NCI-H524 (cell line): Measurements from ENCODE around the gene TBX18.
A peak's percentile ranks its signal among the peaks of the same experiment; 100 is the strongest.

Experiments used
- DNase-seq, 2 experiments: peaks; one replicate each; lab custom pipeline; 2025; lab: John Stamatoyannopoulos, UW

The TBX18 gene

DNA sequence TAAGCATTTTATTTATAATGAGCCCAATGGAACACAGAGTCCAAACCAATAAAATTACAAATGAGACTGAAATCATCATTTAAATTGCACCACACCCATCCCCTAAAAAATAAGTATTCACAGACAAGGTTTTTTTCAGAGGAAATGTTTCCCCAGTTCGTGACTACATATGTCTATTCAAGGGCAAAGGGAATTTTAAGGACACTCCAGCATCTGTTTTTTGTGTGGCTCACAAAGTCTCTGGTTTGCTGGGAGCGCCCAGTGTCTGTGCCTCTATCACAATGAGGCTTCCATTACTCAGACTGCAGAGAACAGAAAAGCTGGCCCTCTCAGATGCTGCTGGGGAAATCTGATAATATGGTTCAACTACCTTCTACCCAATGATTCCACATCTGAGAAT is 16.0 kb downstream of the TBX18 start:
- DNase-seq: no peak

DNA sequence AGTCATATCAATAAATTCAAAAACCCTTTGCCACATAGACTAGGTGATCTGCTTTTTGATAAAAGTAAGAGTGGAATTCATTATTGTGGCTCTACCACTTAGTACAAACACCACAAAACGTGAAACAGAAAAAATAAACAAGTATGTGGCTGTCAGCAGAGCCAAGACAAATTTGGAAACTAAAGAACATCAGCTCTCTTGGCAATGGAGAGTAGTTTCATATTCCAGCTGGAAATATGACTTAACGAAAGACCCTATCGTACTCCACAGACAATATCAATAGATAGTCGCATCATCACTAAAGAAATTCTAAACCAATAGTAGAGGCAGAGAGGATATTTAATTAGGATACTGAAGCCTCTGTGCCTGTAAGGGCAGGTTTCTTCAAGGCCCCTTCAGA is 20.8 kb downstream of the TBX18 start:
- DNase-seq: no peak

DNA sequence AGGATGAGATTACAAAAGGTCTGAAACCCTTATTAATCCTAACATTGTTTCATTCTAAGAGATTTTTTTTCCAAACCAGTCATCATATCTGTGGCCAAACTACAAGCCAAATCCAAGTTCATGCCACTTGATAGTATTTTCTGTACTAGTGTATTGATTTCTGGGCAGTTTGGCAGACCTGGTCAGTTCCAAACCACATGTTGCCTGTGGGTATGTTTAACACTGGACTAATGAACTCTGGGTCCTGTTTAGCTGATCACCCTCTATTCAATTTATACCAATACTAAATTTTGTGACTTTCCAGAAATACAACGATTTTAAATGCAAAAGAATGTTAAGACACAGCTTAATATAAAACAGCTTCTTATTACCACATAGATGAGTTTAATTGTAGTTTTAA is 24.0 kb downstream of the TBX18 start:
- no peak for DNase-seq

DNA sequence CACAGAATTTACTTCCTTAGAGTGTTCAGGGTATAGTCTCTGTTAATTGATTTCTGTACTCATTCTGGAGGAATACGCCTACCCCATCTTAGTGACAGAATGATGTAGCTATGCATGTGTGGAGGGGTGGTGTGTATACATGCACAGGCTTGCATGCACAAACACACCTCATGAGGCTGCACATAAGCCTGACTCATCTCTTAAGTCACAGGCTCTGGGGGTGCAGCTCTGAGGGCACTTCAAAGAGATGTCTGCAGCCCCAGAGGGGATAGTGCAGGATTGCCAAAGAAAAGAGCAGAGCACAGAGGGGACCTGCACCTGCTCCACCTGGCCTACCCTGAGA is 24.6 kb downstream of the TBX18 start:
- DNase-seq: no peak

DNA sequence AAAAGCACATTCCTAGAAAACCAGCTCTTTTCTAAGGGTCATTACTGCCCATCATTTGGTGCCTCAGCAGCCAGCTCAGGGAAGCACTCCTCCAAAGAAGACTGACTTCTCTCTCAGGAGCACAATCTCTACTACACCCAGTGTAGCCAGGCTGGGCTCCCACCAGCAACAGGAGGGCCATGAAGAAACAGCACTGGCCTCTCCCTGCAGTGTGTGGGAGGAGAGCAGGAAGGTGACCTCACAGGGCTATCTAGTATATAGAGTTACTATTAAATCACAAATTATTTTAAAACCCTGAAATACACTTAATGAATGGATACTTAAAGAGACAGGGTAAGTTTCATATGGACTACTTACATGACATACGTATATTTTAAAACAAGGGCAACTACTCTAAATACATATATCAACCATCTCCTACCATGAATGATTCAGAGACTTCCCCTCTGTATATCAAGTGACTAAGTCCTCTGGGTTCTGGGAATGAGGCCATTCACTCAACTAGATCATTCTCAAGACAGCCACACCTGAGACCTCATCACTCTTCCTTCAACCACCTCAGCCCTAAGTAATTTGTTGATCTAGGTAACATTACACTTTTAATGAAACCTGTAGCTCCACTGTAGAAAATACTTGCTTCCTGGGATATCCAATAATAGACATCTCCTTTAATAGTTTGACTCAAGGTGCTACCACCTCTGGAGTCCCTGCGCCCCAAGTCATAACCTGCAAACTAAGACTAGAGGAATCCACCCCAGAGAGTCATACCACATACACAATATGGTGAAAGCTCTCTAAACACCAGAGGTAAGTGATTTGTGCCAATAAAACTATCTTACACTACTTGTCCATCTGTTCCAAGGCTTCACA is 25.2 kb downstream of the TBX18 start:
- DNase-seq: no peak

DNA sequence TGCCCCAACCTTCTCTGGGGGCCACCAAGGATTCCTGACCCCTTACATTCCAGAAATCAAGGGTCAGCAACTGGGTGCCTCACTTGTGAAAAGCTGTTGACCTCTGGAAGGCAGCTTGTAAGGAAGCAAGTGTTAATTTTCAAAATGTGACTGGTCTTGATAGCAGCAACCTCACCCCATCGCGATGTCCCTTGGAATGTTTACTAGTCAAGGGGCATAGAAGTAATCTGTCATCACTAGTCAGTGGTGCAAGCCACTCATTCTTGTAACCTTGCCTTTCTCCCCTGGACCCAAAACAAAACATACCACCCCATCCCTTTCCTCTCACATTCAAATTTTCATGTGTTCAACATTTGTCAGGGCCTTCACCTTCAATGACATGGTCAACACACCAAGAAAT is 30.5 kb downstream of the TBX18 start:
- DNase-seq: no peak

DNA sequence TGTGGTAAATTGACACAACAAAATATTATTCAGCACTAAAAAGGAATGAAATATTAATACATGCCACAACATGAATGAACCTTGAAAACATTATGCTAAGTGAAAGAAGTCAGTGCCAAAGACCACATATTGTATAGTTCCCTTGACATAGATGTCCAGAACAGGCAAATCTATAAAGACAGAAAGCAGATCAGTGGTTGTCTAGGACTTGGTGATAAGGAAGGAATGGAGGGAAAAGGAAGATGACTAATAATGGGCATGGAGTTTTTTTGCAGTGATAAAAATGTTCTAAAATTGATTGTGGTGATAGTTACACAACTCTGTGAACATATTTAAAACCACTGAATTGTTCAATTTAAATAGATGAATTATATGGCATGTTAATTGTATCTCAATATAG is 32.5 kb downstream of the TBX18 start:
- no peak for DNase-seq

DNA sequence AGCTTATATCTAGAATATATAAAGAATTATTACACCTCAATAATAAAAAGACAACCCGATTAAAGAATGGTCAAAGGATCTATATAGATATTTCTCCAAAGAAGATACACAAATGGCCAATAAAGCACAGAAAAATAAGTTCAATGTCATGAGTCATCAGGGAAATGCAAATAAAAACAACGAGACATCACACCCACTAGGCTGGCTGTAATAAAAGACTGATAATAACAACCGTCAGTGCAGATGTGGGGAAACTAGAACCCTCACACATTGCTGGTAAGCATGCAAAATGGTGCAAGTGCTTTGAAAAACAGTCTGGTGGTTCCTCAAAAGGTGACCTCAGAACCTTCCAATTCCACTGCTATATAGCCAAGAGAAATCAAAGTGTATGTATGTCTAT is 33.0 kb downstream of the TBX18 start:
- no peak for DNase-seq

DNA sequence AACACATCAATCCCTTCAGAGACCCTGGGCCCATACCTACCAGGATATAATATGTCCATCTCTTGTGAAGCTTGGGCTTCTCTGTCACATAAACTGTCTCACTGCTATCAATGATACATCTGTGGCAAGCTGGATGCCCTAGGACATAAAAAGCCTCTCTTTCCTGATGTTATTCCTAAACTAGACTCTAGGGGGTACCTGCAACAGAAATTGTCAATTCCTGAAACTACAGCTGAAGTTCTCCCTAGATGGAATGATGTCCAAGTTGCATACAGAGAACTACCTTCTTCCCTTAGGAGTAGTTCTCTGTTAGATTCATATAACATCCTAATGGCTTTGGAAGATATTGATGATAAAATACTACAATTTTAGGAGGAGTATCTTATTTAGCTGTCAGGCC is 35.8 kb downstream of the TBX18 start:
- peak in 1 of 2 experiments; percentile 11 for DNase-seq

DNA sequence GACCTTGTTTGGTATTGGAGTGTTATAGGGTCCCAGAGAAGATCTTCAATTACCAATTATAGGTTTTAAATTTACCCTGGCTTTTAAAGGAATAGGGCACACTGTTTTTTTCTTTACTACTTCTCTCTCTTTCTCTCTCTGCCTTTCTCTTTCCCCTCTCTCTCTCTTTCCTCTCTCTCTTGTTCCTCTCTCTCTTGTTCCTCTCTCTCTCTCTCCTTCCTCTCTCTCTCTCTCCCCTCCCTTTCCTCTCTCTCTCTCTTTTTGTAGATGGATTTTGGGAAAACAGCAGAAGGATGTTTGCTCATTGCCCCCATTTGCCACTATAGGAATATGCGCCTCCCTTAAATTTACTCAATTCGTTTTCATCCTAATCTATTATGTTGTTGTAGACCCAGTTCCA is 45.2 kb downstream of the TBX18 start:
- no peak for DNase-seq

DNA sequence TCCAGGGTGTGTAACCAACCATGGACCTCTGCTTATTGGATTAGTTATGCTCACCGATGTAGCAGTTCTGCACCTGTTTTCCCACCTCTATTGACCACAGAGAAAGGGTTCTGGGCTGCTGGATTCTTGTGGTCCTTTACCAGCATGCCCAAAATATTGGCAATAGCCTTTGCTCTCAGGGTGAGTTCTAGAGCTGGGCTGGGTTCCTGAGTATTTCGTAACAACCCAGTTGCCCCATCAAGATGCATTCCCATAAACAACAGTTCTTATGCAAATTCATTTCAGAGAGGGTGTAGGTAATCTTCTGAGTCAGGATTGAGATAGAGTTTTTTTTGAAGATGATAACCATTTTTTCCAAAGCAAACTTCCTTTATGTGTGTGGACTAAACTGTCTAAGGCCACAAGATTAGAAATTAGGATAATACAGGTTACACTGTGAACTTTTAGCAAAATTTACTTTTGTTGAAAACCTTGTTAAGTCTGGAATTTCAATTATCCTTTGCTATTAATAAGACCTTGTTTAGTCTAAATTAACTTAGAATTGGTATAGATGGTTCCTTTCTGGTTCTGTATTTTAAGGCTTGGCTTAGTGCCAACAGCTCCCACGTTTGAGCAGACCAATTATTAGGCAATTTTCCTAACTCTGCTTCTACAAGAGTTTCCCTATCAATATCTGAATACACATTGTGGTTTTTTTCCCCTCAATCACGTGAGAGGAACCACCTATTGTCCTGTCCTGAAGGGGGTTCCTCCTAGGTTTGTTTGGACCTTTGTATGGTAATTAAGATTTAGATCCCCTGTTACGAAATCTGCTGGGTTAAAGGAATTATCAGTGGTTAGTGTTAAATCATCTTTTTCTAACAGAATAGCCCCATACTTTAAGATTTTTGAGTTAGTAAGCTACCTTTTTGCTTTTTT is 46.1 kb downstream of the TBX18 start:
- DNase-seq: no peak

DNA sequence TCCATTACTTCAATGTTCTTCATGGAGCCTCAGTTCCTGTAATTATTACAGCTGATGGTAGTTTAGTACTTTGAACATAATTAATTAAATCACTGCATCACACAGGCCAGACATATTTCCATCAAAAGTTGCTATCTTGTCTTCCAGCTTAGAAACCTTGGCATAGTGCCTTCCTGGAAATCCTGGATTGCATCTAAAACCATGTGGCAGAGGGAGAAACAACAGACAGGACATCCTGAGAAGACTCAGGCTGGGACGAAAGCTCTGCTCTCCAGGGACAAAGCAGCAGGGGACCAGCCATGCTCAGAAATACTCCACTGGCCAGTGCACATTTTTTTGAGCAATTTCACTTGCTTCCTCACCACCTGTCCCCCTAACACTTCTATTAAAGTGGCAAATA is 55.3 kb downstream of the TBX18 start:
- DNase-seq: no peak

DNA sequence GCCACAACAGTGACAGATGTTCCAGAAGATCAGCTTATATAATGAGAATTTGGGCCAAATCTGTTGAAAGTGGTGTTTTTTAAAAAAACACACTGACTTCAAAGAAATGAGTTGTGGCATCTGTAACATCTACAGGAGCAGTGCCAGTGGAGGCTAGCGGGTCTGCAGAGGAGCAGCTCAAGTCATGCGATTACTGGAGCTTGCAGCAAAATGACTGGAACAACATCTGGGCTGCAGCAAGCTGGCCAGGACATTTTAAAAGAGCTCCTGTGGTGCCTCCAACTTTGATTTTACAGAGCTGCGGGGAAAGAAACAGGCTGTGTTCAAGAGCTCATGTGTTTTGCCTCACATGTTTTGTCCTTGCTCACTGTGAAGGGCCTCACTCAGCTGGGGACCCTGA is 57.2 kb downstream of the TBX18 start:
- DNase-seq: no peak

DNA sequence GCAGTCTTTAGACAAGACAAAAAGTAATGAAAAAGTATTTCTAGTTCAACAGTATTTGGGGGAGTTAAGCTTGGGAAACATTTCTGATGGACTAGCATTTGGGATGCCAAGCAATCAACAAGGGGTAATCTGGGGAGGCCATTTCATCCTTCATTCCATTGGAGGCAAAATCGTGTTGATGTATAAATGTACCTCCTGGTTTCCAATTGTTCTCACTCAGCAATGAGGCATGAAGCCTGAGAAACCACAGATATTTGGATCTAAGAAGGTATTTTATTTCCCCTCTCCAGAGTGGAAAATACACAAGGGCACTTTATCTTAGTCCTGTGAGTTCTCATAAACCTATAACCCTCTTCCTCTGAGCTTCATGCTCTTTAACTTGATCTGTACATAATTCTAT is 68.2 kb downstream of the TBX18 start:
- DNase-seq: no peak

DNA sequence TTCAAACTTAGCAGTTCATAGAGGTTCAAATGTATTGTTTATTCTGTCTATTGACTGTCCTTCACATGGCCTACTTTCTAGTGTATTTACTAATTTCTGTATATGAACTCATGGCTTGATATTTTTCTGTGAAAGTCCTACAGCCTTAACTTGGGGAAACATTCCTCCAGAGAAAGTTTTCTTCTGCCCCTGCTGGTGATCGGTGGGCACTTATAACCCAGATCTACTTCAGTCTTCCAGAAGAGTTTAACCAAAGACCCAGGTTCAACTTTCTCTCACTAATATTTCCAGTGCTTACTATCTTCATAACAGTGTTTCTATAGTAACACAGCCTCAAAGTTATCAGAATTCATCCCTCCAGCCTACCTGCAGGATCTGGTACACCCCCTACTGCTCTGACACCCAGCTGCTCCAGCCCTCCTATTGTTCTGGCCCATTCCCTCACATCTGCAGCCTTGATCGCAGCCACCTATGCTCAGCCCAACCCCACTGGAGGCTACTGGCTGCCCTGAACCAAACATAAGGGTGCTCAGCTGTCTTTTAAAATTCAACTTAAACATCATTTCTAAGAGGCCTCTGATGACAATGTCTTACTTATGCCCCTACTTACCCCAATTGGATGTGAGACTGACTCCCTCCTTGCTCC is 72.3 kb downstream of the TBX18 start:
- DNase-seq: no peak

DNA sequence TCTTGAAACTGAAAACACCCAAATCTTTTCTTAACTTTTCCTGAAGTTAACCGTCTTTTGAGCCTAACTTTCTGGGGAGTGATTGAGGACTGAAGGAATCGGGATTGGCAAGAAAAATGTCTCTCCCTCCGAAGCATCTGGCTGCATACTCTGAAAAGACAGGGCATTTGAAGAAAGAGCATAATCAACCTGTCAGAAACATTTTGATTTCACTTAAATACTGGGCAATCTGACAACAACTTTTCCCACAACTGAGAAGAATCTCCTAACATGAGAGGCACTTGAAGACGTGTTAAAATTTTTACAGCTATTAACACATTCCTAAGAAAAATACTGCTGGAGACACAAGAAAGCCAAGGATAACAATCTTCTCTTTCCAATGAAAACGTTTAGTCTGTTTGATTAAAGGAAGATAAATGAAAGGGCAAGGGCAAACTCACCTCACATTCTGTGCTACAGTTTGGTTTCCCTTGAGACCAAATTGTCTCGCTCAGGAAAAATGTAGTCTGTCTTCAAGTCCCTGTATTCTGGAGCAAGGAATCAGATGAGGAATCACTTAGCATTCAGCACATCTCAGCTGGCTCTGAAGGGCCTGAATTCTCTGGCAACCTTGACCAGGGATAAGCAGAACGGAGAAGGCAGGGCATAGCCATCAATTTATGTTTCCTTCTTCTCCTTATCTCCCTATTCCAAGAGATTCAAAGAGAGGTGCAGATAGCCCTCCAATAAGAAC is 76.1 kb downstream of the TBX18 start:
- DNase-seq: no peak

DNA sequence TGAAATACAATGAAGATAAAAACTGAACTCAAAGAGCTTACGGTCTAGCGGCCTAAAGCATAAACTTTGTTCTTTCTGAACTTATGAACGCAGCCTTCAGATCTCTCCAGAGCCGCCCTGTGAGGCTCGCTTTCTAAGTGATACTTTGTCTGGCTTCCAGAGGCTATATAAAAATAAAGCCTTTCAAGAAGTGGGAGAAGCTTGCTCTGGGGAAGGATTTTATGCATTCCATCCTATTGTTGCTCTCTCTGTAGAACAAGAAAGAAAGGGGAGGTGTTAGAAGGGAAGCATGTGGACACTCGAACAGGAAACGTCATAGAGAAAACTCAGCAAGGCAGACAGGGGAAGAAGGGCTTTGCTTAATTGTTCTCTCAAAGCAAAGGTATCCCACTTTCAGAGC is 77.0 kb downstream of the TBX18 start:
- no peak for DNase-seq

DNA sequence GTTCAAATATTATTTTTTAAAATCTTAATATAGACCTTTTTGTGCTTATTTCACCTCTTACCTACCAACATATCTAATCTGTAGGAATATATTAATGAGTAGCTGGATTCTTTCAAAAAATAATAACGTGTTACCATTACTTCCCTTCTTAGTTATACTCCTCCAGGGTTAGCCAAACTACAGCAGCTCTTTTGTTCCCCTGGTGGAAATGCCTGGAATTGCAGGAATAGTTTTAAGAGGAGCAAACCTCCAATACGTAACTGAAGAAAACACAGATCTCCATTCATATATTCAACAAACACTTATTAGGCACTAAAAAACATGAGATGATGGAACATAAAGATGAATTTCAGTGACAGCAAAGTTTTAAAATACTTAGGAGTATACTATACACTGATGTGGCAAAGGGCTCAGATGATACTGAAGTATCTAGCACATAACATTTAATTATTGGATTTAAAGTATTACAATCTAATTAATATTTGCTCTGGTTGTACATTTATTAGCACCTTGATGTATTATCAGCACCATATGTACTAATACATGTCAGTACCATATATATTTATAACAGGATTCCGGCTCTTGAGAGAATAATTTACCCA is 78.3 kb downstream of the TBX18 start:
- DNase-seq: no peak

DNA sequence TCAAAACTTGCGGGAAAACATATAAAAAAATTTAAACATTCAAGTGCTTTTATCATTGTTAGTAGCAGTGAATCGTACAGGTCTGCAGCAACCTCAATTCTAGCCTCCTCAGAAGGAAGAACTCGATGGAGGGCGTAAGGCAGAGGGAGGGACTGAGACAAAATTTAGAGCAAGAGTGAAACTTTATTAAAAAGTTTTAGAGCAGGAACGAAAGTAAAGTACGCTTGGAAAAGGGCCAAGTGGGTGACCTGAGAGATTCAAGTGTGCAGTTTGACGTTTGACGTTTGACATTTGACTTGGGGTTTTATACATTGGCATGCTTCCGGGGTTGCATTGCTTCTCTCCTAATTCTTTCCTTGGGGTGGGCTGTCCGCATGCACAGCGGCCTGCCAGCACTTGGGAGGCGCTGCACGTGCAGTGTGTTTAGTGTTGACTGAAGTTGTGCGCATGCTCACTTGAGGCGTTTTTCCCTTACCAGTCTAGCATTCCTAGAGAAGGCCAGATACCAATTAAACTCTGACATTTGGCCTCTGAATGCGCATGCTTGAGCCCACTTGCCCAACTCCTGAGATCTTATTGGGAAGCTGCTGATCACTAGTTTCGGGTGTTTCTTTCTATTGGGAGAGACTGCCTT is 82.6 kb downstream of the TBX18 start:
- DNase-seq: no peak

DNA sequence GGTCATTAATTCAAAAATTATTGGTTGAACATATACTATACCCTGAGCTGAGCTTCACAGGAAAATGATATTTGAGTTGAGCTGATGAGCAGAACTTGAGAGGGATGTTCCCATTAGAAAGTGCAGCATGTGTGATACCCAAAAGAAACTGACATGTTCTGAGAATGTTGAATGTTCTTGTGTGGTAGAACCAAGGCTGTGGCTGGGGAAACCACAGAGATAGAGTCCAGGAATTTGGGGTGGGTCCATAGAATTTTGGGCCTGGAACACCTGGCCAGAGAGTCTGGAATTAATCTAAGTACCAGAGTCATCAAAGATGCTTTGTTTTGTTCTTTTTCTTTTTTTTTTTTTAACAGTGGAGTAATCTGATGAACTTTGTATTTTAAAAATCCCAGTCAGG is 88.7 kb downstream of the TBX18 start:
- DNase-seq: no peak

DNA sequence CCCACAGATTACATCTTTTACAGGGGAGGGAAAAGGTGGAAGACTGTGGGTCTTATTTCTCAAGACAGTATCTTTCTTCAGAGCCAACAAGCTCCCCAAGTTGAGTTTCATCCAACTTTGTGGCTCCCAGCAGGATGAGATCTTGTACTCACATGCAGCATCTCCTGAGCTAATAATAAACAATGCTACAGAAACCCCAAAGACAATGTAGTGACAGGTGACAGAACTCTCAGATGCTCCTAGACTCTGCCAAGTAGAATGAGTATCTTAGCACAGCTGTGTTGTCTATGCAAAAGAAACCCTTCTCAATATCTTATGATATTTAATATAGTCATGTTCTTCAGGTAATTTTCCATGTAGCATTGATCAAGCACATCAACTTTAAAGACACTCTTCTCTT is 90.0 kb downstream of the TBX18 start:
- DNase-seq: no peak
